Endothelial cell of umbilical vein (primary cell): ENCODE measurements around the gene GPATCH2L. TPM values are rescaled to one million over a fixed set of nuclear protein-coding genes. Genes with fewer than 3 reads are reported as not detected.

ENCODE experiments used
- BruUV-seq: library from RNA; stranded (reverse); fragments of 400-500 nt; replicated peaks from 2 replicates; lab custom pipeline; 2021; lab: Mats Ljungman, UMichigan
- CTCF ChIA-PET: fragments of 300-600, 350-600 bp; sonication (Branson Sonifier 250); formaldehyde crosslinking; loops from one replicate; lab custom pipeline; 2021; ENCODE audit warnings: antibody characterized with exemption, inconsistent platforms; lab: Charles Lee
- POLR2A ChIA-PET: fragments of 300-600, 350-600 bp; sonication (Branson Sonifier 250); formaldehyde crosslinking; loops from one replicate; lab custom pipeline; 2021; ENCODE audit warnings: antibody characterized with exemption, inconsistent platforms; lab: Charles Lee
- DNase-seq: peaks from one replicate; pipeline ENCODE4 v3.0.0-alpha.2; 2011; ENCODE audit warnings: low read depth, low spot score
- FAIRE-seq: peaks from 2 replicates; lab custom pipeline; 2011; peaks lifted over from hg19 to GRCh38; lab: Jason Lieb, UNC
- H2AFZ ChIP-seq: 2 replicates; pipeline ENCODE4 v1.6.0; 2012; ENCODE audit warnings: low read depth, low read length, control low read depth, inconsistent platforms
- H3K27ac ChIP-seq: 2 replicates; pipeline ENCODE4 v1.5.1; 2011; ENCODE audit warnings: low read depth, mild to moderate bottlenecking, control low read depth, low read length, moderate library complexity; ENCODE audit not compliant: insufficient read depth
- H3K27me3 ChIP-seq, 2 experiments: 2 replicates each; pipeline versions ENCODE4 v1.6.0 to v1.6.1; 2011; ENCODE audit warnings: low read length in 2 of 2, mixed read lengths in 1 of 2; ENCODE audit not compliant: control insufficient read depth in 2 of 2, insufficient read depth in 2 of 2
- H3K36me3 ChIP-seq, 2 experiments: 2 replicates in 1 of 2; 3 replicates in 1 of 2; pipeline ENCODE4 v1.5.1; 2011; ENCODE audit warnings: low read length in 2 of 2, mild to moderate bottlenecking in 1 of 2, moderate library complexity in 1 of 2; ENCODE audit not compliant: control insufficient read depth in 2 of 2, insufficient read depth in 2 of 2; ENCODE audit errors: extremely low read depth in 1 of 2
- H3K4me1 ChIP-seq: 3 replicates; pipeline ENCODE4 v1.5.1; 2011; ENCODE audit warnings: mild to moderate bottlenecking, low read length; ENCODE audit not compliant: control insufficient read depth, insufficient read depth; ENCODE audit errors: extremely low read depth
- H3K4me2 ChIP-seq: 2 replicates; pipeline ENCODE4 v1.6.1; 2011; ENCODE audit warnings: low read length, control low read depth, mixed read lengths; ENCODE audit not compliant: insufficient read depth
- H3K4me3 ChIP-seq, 3 experiments: fragments of 200-600 bp in 1 of 3; sonication (generic), shearing (Covaris generic) in 1 of 3; replicated peaks in 1 of 3; 2 replicates each; pipeline ENCODE4 v1.5.1; 2011 to 2016; ENCODE audit warnings: control low read depth in 3 of 3, low read length in 3 of 3, mild to moderate bottlenecking in 2 of 3, inconsistent platforms in 1 of 3, low read depth in 1 of 3, moderate library complexity in 1 of 3; ENCODE audit not compliant: insufficient read depth in 1 of 3
- H3K79me2 ChIP-seq: 2 replicates; pipeline ENCODE4 v1.6.0; 2012; ENCODE audit warnings: low read length, inconsistent platforms; ENCODE audit not compliant: control insufficient read depth, insufficient read depth
- H3K9ac ChIP-seq: replicated peaks from 2 replicates; pipeline ENCODE3; 2011; ENCODE audit warnings: low read length, control low read depth; ENCODE audit not compliant: insufficient read depth; ENCODE audit errors: extremely low read depth
- H3K9me1 ChIP-seq: replicated peaks from 3 replicates; pipeline ENCODE4 v1.6.0; 2011; ENCODE audit warnings: mild to moderate bottlenecking, low read length; ENCODE audit not compliant: control insufficient read depth, insufficient read depth; ENCODE audit errors: extremely low read depth
- H3K9me3 ChIP-seq: replicated peaks from 2 replicates; pipeline ENCODE4 v1.5.1; 2012; ENCODE audit warnings: low read length, inconsistent platforms; ENCODE audit not compliant: control insufficient read depth, insufficient read depth
- H4K20me1 ChIP-seq: replicated peaks from 2 replicates; pipeline ENCODE3; 2011; ENCODE audit warnings: mild to moderate bottlenecking, low read length; ENCODE audit not compliant: control insufficient read depth, insufficient read depth; ENCODE audit errors: extremely low read depth
- EZH2 ChIP-seq: IDR thresholded peaks from 2 replicates; pipeline ENCODE4 v1.6.1; 2012; ENCODE audit warnings: borderline replicate concordance, low read depth, mild to moderate bottlenecking, moderate library complexity, low read length, inconsistent platforms; ENCODE audit not compliant: severe bottlenecking
- FOS ChIP-seq: IDR thresholded peaks from 2 replicates; pipeline ENCODE4 v1.6.1; 2011; ENCODE audit warnings: mild to moderate bottlenecking, low read length, moderate library complexity, borderline replicate concordance; ENCODE audit not compliant: insufficient read depth
- GATA2 ChIP-seq: IDR thresholded peaks from 2 replicates; pipeline ENCODE4 v1.7.0; 2011; ENCODE audit warnings: low read depth, mild to moderate bottlenecking, moderate library complexity, mixed read lengths, low read length; ENCODE audit not compliant: insufficient read length, insufficient read depth
- JUN ChIP-seq: IDR thresholded peaks from 2 replicates; pipeline ENCODE4 v1.6.1; 2011; ENCODE audit warnings: borderline replicate concordance, low read depth; ENCODE audit not compliant: insufficient read length, insufficient read depth
- MAX ChIP-seq: IDR thresholded peaks from 2 replicates; pipeline ENCODE4 v1.6.1; 2011; ENCODE audit not compliant: insufficient read depth, insufficient read length
- MYC ChIP-seq: IDR thresholded peaks from one replicate; pipeline ENCODE4 v1.6.1; 2011; ENCODE audit warnings: mild to moderate bottlenecking, low read depth, low read length
- POLR2AphosphoS5 ChIP-seq: IDR thresholded peaks from 2 replicates; pipeline ENCODE4 v1.6.1; 2012; ENCODE audit warnings: low read depth, mild to moderate bottlenecking, control low read depth, low read length, moderate library complexity; ENCODE audit not compliant: insufficient read depth
- dilution Hi-C: fragments of 300-500 bp; cut with MboI; formaldehyde crosslinking; loops from one replicate; pipeline ENCODE4 v1.15.0; 2019; ENCODE audit warnings: low sequenced_read_pairs; ENCODE audit not compliant: extremely low pct_ligation_motif_present
- intact Hi-C: fragments of 100-400 bp; cut with micrococcal nuclease; formaldehyde crosslinking; loops from one replicate; pipeline ENCODE4 v1.10.0; 2022
- polyA plus RNA-seq, 4 experiments: library from polyadenylated mRNA; depleted of rRNA in 3 of 4; stranded (reverse) in 3 of 4; unstranded in 1 of 4; fragments of >200 nt; gene quantifications; 2 replicates each; pipeline versions ENCODE4 v1.2.1 to v1.2.3, GENCODE V29; 2011 to 2012; ENCODE audit warnings: missing spikeins in 1 of 4
- total RNA-seq: library from RNA; stranded (reverse); gene quantifications from 2 replicates; pipeline ENCODE4 v1.2.3, GENCODE V29; 2021

Gene GPATCH2L
- total and polyA plus RNA-seq, 2 donors (not counting 3 experiments of a cell fraction or from before 2014, with no cell fraction given), result 23.3 to 40.0 TPM

GRCh38 chr14:76106188-76106587 is 45.5 kb upstream of the GPATCH2L start:
- DNase-seq (no peak), FAIRE-seq (no peak)
- no peak overlapping the region for H2AFZ ChIP-seq
- no peaks in the 10 kb centered on the region for H3K9me3 ChIP-seq
- H3K79me2 ChIP-seq, result no peaks in the 10 kb centered on the region
- dilution Hi-C loops (no loop called here), intact Hi-C loops (no loop called here)
- H3K4me1 ChIP-seq, result no peaks in the 10 kb centered on the region
- H4K20me1 ChIP-seq, result no peaks in the 10 kb centered on the region
- no TSS peak for BruUV-seq
- H3K9ac ChIP-seq, result no peak overlapping the region
- ChIA-PET CTCF (no interaction called here), POLR2A (no interaction called here)
- TF ChIP-seq GATA2 (no peak), POLR2AphosphoS5 (no peak), FOS (no peak), MAX (no peak), JUN (no peak), EZH2 (no peak), MYC (no peak)
- H3K27ac ChIP-seq, result no peak overlapping the region
- H3K36me3 ChIP-seq, result no peaks in the 10 kb centered on the region
- H3K4me3 ChIP-seq, result no peak overlapping the region
- H3K27me3 ChIP-seq, result peaks cover 0 to 1% of the 10 kb centered on the region in 2 experiments
- H3K4me2 ChIP-seq, result no peak overlapping the region
- no peaks in the 10 kb centered on the region for H3K9me1 ChIP-seq
